ENCODE results near the gene ATL1.
"Not testable (repeated sequence)": the region's sequence is repeated elsewhere in the genome, so short reads cannot be mapped to it uniquely, and the experiment has no call there.

The ATL1 gene

GRCh38 chr14:50659327-50659974 is 99.5 kb downstream of the ATL1 start:
- peak; percentile 7 for DNase-seq

- DNase-seq = not testable (repeated sequence)
These were observed 104.6 kb downstream of the ATL1 start for GRCh38 chr14:50664579-50664978.

GRCh38 chr14:50665300-50665699 is 105.4 kb downstream of the ATL1 start:
- DNase-seq = not testable (repeated sequence)

- peak; percentile 44 for DNase-seq
These were observed 107.1 kb downstream of the ATL1 start for GRCh38 chr14:50666772-50667683.

- DNase-seq = peak; percentile 41
These were observed 107.7 kb downstream of the ATL1 start for GRCh38 chr14:50667684-50667995.

GRCh38 chr14:50667996-50668825 is 108.3 kb downstream of the ATL1 start, which contains the start of gene SAV1:
Gene SAV1, minus strand, starts transcription at chr14:50668306. Its CDS starts 339 bp downstream, at chr14:50667967.
- peak; percentile 85 for DNase-seq

GRCh38 chr14:50668826-50669143 is 108.8 kb downstream of the ATL1 start:
- DNase-seq = no peak

GRCh38 chr14:50669441-50669986 is 109.6 kb downstream of the ATL1 start:
- no peak for DNase-seq

- no peak for DNase-seq
These were observed 110.4 kb downstream of the ATL1 start for GRCh38 chr14:50670196-50670865.

- DNase-seq = no peak
These were observed 110.9 kb downstream of the ATL1 start for GRCh38 chr14:50670866-50671256.

GRCh38 chr14:50675597-50675996 is 115.7 kb downstream of the ATL1 start:
- no peak for DNase-seq

- DNase-seq = no peak
These were observed 117.0 kb downstream of the ATL1 start for GRCh38 chr14:50676814-50677516.

GRCh38 chr14:50677527-50678063 is 117.7 kb downstream of the ATL1 start:
- DNase-seq = no peak

- DNase-seq = no peak
These were observed 118.2 kb downstream of the ATL1 start for GRCh38 chr14:50678163-50678562.

- no peak for DNase-seq
These were observed 119.7 kb downstream of the ATL1 start for GRCh38 chr14:50679674-50680073.

Measured in NCI-H82 (cell line).